Stomach smooth muscle (tissue), 2 donors: ENCODE data around the gene PSMD7.

Source experiments
- H3K27ac ChIP-seq: one replicate; pipeline ENCODE4 v1.7.0; 2013; ENCODE audit warnings: mild to moderate bottlenecking, low read length, inconsistent platforms
- H3K27me3 ChIP-seq, 2 donors: one replicate each; pipeline ENCODE4 v1.7.0; 2013; ENCODE audit warnings: low read length in 2 of 2; ENCODE audit not compliant: insufficient read depth in 2 of 2, control insufficient read depth in 1 of 2
- H3K36me3 ChIP-seq, 2 donors: one replicate each; pipeline ENCODE4 v1.7.0; 2013; ENCODE audit warnings: low read length in 2 of 2; ENCODE audit not compliant: control insufficient read depth in 2 of 2, insufficient read depth in 2 of 2
- H3K4me1 ChIP-seq: one replicate; pipeline ENCODE4 v1.7.0; 2013; ENCODE audit warnings: low read length; ENCODE audit not compliant: control insufficient read depth, insufficient read depth
- H3K4me3 ChIP-seq, 2 donors: one replicate each; pipeline ENCODE4 v1.7.0; 2013; ENCODE audit warnings: low read length in 2 of 2
- H3K9ac ChIP-seq, 2 donors: one replicate each; pipeline ENCODE4 v1.7.0; 2013; ENCODE audit warnings: low read length in 2 of 2, mild to moderate bottlenecking in 1 of 2
- H3K9me3 ChIP-seq, 2 donors: one replicate each; pipeline ENCODE4 v1.7.0; 2013; ENCODE audit warnings: low read length in 2 of 2; ENCODE audit not compliant: control insufficient read depth in 2 of 2
- donor health status: healthy.
- donor health status: Pancreatic carcinoma.

Gene PSMD7

DNA sequence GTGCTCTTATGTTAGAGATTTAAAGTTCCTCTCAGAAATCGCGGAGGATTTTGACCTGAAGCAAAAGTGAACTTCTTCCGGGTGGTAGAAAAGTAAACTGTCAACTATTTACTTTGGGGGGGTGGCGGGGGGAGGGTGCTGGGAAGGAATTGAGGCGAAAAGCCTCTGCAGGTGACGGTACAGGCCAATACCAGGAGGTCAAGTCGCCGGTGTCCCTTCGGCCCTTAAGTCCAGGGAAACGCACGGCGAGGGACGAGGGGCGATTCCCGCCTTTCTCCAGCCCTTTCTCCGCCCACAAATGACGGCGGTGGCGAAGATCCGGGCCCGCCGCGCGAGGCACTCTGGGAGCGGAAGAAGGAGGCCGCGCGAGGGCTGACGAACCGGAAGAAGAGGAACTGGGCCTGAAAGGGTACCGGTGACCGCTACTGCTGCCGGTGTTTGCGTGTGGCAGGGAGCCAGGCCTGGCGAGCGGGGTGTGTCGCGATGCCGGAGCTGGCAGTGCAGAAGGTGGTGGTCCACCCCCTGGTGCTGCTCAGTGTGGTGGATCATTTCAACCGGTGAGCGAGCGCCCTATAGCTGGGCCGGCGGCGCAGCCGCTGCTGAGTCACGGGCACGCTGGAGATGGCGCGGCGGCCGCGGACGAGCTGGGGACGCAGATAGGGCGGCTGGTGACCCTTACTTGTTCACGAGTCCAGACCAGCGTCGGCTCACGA lies at the start of gene PSMD7:
Gene PSMD7 (plus strand): TSS at position 383 of the 713 bp plus-strand sequence. CDS start 101 bp downstream, at position 484.
- Histone ChIP-seq H3K4me1 (peaks cover 18% of the 10 kb centered on the region), H3K27ac (peak within 1 kb of the TSS; percentile 92), H3K9ac (peak within 1 kb of the TSS; percentile 98)

DNA sequence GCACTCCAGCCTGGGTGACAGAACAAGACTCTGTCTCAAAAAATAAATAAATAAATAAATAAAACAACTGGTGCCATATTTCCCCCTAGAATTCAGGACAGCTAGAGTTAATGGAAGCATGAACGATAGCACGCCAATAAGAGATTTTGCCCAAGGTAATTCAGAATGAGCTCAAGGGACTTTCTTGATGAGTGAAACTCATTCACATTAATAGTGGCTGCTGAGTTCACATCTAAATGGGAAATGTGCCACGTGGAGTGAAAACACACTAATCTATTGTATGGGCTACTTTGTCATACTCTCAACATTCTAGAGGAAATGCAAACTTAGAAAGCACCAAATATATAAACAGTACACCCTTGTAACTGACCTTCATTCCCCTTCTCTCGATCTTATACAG lies 47.4 kb upstream of the PSMD7 start:
- Histone ChIP-seq H3K27ac (no peak overlapping the region), H3K4me3 (no peak overlapping the region), H3K9me3 (no peaks in the 10 kb centered on the region), H3K4me1 (no peaks in the 10 kb centered on the region), H3K36me3 (no peaks in the 10 kb centered on the region), H3K9ac (no peak overlapping the region), H3K27me3 (no peaks in the 10 kb centered on the region)

More for the DNA sequence above, at the start of gene PSMD7:
- H3K4me3 ChIP-seq = peak within 1 kb of the TSS; percentile 96 to 100
- H3K9me3 ChIP-seq = peaks cover 0 to 2% of the 10 kb centered on the region in 2 donors
- no peaks in the 10 kb centered on the region for H3K27me3 ChIP-seq
- peaks cover 11 to 15% of the 10 kb centered on the region in 2 donors for H3K36me3 ChIP-seq

DNA sequence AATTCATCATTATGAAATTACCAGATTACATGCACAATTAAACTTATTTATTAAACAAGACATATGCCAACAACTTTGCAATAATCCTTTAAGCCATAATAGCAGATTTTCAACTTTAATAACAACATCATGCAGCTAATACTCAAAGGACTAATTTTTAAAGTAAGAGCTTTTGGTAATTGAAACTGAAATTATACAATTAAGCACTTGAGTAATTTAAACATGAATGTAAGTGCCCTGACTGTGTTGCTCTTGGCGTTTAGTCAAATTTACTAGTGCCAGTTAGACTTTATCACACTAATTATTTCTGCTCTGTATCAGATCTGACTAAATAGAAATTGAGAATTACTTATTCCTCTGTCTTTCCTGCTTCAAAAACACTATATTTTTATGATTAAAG lies 46.8 kb upstream of the PSMD7 start:
- Histone ChIP-seq H3K36me3 (no peaks in the 10 kb centered on the region), H3K27me3 (no peaks in the 10 kb centered on the region), H3K4me3 (no peak overlapping the region), H3K27ac (no peak overlapping the region), H3K9ac (no peak overlapping the region), H3K9me3 (no peaks in the 10 kb centered on the region), H3K4me1 (no peaks in the 10 kb centered on the region)

DNA sequence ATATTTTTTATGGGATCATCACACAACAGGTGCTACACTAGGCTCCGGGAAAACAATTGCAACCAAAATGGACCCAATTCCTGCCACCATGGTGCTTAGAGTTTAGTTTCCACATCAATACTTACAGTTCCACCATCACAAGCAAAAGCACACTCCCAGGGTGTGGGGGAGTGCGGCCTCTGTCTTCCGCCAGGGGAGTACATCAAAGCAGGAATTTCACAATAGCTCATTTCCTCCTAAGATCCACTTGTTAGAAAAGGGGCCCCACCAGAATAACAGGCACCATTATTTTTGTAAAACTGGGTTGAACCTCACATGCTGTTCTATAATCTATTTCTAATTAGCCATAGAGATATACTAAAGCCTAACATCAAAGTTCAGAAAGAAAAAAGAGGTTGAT lies 44.3 kb upstream of the PSMD7 start:
- Histone ChIP-seq H3K27me3 (no peaks in the 10 kb centered on the region), H3K4me3 (no peak overlapping the region), H3K9ac (no peak overlapping the region), H3K36me3 (no peaks in the 10 kb centered on the region), H3K4me1 (no peaks in the 10 kb centered on the region), H3K27ac (no peak overlapping the region), H3K9me3 (no peaks in the 10 kb centered on the region)

DNA sequence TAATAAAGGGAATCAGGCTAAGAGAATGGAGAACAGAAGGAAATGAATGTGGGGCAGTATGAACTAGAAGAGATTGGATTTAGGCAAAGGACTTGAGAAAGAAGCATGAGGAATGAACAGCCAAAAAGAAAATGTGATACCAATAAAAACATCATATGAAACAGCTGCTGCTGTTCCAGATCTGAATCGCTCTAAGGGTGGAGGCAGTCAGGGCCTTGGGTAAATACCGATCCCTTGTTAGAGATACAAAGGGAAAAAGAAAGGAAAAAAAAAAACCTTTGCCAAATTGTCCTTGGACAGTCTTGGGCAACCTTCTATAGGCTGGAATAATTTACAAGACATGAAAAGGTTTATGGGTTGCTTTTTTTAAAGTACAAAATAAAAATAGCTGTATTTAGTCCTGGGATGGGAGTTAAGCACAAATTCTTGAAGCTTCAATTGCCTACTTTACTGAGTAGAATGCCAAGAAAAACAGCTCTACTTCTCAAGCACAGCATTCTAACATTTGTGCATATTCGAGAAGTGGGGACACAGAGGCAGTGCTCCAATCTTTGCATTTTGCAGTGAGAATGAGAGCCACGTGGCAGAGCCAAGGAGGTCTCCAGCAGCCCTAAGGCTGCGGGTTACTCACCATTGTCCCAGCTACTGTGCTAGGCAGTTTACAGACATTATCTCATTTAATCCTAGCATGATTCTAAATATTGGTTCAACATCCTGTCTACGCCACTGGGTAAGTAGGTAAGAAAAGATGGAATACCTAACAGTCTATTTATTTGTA lies 43.3 kb upstream of the PSMD7 start:
- Histone ChIP-seq H3K4me1 (no peaks in the 10 kb centered on the region), H3K27ac (no peak overlapping the region), H3K9ac (no peak overlapping the region), H3K4me3 (no peak overlapping the region), H3K27me3 (no peaks in the 10 kb centered on the region), H3K9me3 (no peaks in the 10 kb centered on the region), H3K36me3 (no peaks in the 10 kb centered on the region)

DNA sequence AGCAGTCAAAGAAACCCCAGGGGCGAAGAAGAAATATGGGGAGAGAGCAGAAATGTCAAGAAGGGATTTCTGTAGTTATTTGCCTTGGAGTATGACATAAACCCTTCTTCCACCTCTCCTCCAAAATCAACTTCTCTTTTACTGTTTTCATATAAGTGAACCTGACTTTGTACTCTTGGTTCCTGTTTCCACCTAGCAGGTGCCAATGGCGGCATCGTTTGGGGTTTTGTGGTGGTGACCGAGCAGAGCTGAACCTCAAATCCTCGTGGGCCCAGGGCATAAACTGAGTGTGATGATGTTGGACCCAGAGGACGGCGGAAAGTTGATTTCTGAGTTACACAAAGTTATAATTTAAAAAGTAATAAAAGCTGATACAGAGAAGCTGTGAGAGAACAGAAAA lies 39.6 kb upstream of the PSMD7 start:
- Histone ChIP-seq H3K27ac (no peak overlapping the region), H3K9ac (no peak overlapping the region), H3K27me3 (no peaks in the 10 kb centered on the region), H3K9me3 (no peaks in the 10 kb centered on the region), H3K36me3 (no peaks in the 10 kb centered on the region), H3K4me3 (no peak overlapping the region), H3K4me1 (no peaks in the 10 kb centered on the region)

DNA sequence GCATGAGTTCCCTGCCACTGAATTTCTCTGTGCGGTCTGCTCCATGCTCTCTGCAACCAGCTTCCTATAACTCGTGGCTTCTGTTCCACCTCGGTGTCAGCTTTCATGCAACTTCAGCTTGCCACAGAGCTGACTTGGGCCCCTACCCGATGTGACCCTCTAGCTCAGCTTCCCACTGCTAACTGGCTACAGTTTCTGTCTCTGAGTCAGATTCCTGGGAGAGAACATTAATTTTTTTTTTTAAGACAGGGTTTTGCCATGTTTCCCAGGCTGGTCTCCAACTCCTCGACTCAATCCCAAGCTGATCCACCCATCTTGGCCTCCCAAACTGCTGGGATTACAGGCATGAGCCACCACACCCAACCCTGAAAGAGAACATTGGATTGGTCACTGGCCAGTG lies 35.5 kb upstream of the PSMD7 start:
- Histone ChIP-seq H3K9ac (no peak overlapping the region), H3K36me3 (no peaks in the 10 kb centered on the region), H3K4me3 (no peak overlapping the region), H3K4me1 (no peaks in the 10 kb centered on the region), H3K27ac (no peak overlapping the region), H3K9me3 (no peaks in the 10 kb centered on the region), H3K27me3 (no peaks in the 10 kb centered on the region)

DNA sequence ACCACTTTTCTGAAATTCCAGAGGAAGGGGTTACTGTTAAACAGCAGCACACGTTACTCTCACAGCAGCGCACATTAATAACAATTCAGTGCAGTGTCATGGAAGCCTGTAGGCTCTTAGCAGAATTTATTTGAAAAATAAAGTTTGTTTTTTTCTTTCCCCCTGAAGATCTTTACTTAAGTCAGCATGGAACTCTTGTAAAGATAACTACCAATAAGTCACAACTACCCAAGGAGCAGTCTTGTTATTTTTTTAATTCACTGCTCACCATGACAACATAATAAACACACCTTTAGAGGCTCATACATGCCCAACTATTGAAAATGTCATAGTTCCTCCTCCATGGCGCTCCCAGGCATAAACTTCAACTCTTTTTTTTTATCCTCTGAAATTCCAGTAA lies 31.8 kb upstream of the PSMD7 start:
- Histone ChIP-seq H3K4me3 (no peak overlapping the region), H3K4me1 (no peaks in the 10 kb centered on the region), H3K9ac (no peak overlapping the region), H3K9me3 (no peaks in the 10 kb centered on the region), H3K36me3 (no peaks in the 10 kb centered on the region), H3K27me3 (no peaks in the 10 kb centered on the region), H3K27ac (no peak overlapping the region)

DNA sequence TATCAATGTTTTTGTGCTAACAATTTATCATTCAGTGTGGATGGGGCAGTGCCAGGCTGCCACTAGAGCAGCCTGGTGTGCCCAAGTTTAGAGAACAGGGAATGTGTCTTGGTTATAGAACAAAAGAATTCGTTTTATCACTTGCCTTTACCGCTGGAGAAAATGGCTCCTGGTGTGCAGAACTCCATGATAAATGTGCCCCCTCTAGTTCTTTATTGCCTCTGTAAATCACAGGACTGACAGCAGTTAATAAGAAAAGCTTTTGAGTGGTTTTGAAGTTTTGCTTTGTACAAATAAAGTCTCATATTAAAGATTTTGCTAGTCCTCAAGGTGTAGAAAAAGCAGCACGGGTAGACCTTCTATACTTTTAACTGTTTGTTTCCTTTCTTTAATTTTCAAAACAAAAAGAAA lies 28.2 kb upstream of the PSMD7 start:
- no peaks in the 10 kb centered on the region for H3K4me1 ChIP-seq
- no peak overlapping the region for H3K27ac ChIP-seq
- no peak overlapping the region for H3K9ac ChIP-seq
- no peaks in the 10 kb centered on the region for H3K27me3 ChIP-seq
- H3K9me3 ChIP-seq = no peaks in the 10 kb centered on the region
- H3K4me3 ChIP-seq = no peak overlapping the region
- H3K36me3 ChIP-seq = no peaks in the 10 kb centered on the region

DNA sequence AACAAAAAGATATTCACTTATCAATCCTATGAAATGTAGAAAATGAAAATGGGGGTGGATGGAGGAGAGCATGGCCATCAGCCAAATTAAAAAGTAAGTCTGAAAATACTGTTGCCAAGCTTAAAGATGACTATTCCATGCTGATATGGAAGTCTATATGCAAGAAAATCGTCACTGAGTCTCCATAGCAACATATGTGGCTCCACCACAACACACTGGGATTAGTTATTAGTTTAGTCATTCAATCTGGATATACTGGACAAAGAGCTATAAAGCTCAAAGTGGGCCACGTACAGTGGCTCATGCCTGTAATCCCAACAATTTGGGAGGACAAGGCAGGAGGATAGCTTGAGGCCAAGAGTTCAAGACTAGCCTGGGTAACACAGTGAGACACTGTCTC lies 24.7 kb upstream of the PSMD7 start:
- H3K36me3 ChIP-seq = no peaks in the 10 kb centered on the region
- no peaks in the 10 kb centered on the region for H3K4me1 ChIP-seq
- no peak overlapping the region for H3K4me3 ChIP-seq
- no peaks in the 10 kb centered on the region for H3K27me3 ChIP-seq
- H3K9me3 ChIP-seq = no peaks in the 10 kb centered on the region
- H3K9ac ChIP-seq = no peak overlapping the region
- H3K27ac ChIP-seq = no peak overlapping the region
